Right ventricle myocardium inferior (tissue), 1 donor: Measurements from ENCODE around the gene DPM1. TPM values are rescaled to one million over a fixed set of nuclear protein-coding genes. Genes with fewer than 3 reads are reported as not detected.
A peak's percentile ranks its signal among the peaks of the same experiment; 100 is the strongest.

ENCODE experiments used
- ATAC-seq: fragments of 200-7000 bp; cut with Tn5 transposase; one replicate; pipeline ENCODE4 v1.9.1; 2020; ENCODE audit warnings: mild to moderate bottlenecking, moderate library complexity
- DNase-seq: peaks from one replicate; pipeline ENCODE4 v3.0.0; 2021; ENCODE audit errors: missing footprints
- intact Hi-C: fragments of 100-400 bp; cut with DNase I; formaldehyde crosslinking; loops from one replicate; pipeline ENCODE4 v1.11.0; 2022
- total RNA-seq: library from RNA; stranded (reverse); fragmentation: NEBNext Ultra II Directional; extraction: Animal tissue kit (Norgen Biotek cat#: 25700); gene quantifications from one replicate; pipeline ENCODE4 v1.2.1, GENCODE V29; 2021
- donor health status: DM: no; HTN: yes; CAD: no; lungs with severe emphysema.

The DPM1 gene
- total RNA-seq, 1 donor from 2014 or later = 35.5 TPM

DNA sequence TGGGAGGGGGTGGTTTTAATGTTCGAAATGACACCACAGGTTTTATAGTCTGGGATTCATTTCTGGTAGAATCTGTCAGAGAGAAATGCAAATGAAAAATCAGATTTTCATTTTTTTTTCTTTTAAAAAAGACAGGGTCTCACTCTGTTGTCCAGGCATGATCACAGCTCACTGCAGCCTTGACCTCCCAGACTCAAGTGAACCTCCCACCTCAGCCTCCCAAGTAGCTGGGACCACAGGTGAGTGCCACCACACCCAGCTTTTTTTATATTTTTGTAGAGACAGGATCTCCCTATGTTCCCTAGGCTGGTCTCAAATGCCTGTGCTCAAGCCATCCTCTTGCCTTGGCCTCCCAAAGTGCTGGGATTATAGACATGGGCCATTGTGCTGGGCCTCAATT is 24.7 kb downstream of the DPM1 start:
- no peak for DNase-seq
- ATAC-seq = no peak
- intact Hi-C loops = no loop called here

- DNase-seq (no peak), ATAC-seq (no peak)
- intact Hi-C loops = no loop called here
Observed at GRCh38 chr20:50932691-50933280, 25.5 kb downstream of the DPM1 start.

- no peak for DNase-seq
- intact Hi-C loops = no loop called here
- ATAC-seq = no peak
Observed at GRCh38 chr20:50932016-50932485, 26.3 kb downstream of the DPM1 start.

- peak; percentile 94 for DNase-seq
- intact Hi-C loops = loop anchor here (1.0 to 2.0 kb wide), 3 partner anchors 27 to 137 kb away; partner anchors contain the start of genes DPM1 and MOCS3
- peak; percentile 92 for ATAC-seq
Observed at GRCh38 chr20:50931306-50932015, 26.9 kb downstream of the DPM1 start, which contains the start of gene ADNP. TSS of gene ADNP (minus strand) at chr20:50931437. CDS start at chr20:50903996, 27,441 bp downstream.

DNA sequence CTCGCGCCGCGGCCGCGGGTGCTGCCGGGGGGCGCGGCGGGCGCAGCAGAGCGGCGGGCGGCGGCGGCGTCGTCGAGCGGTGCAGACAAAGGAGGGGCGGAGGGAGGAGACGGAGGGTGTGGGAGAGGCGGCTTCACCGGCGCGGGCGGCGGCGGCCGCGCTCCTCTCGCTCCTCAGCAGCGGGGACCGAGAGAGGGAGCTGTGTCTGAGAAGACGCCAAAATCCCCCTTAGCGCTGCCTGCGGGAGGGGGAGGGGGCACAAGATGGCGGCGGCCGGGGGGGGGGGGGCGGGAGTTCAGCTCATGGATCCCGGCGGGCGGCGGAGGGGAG is 27.4 kb downstream of the DPM1 start:
- DNase-seq (peak; percentile 75), ATAC-seq (peak; percentile 51)
- intact Hi-C loops = loop anchor here (1.0 to 2.0 kb wide), 3 partner anchors 28 to 137 kb away; partner anchors contain the start of genes DPM1 and MOCS3

DNA sequence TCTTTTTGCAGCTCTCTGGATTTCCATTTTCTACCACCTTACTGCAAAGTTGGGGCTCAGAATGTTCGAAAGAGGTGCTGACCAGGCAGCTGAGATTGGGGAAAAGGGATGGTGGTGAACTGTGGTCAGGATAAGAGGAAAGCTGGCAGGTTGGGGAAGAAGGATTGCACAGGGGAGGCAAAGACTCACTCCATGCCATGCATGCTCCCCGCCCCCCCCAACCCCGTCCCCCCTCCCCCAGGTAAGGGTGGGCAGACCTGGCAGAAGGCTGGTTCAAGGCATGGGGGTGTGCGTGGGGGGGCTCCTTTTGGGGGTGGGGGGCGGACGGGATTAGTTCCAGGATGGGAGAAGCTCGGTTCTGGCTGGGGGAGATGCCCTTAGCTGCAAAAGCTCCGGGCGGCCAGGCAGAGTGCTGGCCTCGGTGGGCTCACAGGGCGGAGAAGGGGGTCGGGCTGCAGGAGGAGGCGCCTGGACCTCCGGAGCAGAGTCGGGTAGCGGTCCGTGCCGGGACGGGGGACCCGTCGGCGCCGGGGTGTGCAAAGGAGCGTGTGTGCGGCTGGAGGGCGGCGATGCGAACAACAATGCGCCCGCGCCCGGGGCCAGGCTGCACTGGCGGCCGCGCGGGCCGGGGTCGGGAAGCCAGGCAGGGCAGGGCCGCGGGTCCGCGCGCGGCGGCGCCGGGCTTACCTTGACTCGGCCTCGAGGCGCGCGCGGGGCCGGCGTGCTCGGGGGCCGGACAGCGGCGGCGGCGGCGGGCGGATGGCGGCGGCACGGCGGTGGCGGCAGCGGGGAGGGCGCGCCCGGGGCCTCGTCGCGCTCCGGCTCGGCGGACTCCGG is 28.0 kb downstream of the DPM1 start:
- intact Hi-C loops = loop anchor here (2.0 kb wide), 2 partner anchors 28 to 112 kb away; partner anchors contain the start of genes DPM1 and MOCS3
- ATAC-seq (no peak), DNase-seq (peak; percentile 75)

DNA sequence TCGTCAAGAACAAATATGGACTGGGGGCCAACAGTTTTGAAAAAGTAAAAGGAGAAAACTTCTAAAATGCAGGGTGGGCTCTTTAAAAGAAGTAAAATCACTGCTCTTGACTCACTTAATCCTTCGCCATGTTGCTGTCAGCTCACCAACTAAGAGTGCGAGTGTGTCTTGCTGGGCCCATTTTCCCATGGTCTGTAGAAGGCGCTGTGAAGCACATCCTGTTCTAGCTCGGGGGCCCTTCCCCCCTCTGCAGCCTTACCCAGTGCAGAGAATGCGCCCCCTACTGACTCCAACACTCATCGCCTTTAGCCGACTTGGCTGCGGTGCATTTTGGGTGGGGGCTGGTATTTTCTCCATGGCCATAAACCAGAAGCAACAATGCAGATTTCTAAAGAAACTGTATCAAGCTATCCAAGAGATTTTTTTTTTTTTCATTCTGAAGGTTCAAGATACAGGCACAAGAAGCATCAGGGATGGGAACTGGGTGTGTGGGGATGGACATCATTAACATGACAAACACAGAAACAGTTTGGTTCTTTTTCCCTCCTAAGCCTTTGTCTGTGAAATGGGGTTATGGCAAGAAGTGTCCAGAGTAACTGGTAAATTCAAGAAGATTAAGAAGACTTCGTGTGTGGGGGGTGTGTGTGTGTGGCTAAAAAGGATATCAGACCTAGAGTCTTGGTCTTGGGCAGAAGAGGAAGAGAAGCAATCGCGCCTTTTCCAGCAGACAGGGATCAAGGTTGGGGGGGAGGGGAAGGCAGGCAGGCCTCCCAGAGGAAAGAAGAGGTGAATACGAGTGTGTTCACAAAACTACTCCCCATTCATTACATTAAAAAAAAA is 28.8 kb downstream of the DPM1 start:
- intact Hi-C loops = loop anchor here (2.0 kb wide), 2 partner anchors 29 to 111 kb away; partner anchors contain the start of genes DPM1 and MOCS3
- DNase-seq (peak; percentile 92), ATAC-seq (peak; percentile 54)

DNA sequence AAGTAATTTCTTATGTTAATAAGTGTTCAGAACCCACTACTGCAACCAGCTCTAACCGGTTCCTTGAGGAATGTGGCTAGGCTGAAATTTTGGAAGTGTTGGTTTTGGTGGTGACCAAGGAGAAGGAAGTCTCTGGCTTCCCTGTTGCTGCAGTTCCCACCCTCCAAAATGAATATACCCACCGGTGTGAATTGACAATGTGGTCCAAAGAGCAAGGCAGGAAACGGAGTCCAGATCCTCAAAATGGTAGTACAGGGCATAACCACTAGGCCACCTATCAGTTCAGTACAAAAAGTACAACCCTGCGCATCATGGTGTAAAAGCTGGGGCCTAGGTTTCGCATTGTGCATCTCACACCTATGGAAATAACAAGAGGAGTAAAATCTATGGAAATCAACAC is 29.9 kb downstream of the DPM1 start:
- ATAC-seq = no peak
- DNase-seq = no peak
- intact Hi-C loops = no loop called here

DNA sequence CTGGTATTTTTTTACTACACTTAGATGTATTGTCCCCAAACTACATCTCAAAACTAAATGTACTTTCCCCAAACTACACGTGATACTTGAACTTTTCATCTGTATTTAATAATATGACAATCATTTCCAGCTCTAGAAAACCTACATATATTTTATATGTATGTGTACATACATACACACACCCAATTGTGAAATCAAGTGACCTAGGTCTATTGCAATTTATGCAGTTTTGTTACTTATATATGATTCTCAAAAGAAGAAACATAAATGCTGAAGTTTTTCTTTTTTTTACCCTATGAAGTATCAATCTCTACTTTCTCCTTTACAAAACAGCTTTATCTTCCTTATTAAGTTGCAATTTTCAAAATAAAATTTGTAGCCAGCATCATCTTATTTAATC is 31.8 kb downstream of the DPM1 start:
- DNase-seq (no peak), ATAC-seq (no peak)
- intact Hi-C loops = no loop called here

DNA sequence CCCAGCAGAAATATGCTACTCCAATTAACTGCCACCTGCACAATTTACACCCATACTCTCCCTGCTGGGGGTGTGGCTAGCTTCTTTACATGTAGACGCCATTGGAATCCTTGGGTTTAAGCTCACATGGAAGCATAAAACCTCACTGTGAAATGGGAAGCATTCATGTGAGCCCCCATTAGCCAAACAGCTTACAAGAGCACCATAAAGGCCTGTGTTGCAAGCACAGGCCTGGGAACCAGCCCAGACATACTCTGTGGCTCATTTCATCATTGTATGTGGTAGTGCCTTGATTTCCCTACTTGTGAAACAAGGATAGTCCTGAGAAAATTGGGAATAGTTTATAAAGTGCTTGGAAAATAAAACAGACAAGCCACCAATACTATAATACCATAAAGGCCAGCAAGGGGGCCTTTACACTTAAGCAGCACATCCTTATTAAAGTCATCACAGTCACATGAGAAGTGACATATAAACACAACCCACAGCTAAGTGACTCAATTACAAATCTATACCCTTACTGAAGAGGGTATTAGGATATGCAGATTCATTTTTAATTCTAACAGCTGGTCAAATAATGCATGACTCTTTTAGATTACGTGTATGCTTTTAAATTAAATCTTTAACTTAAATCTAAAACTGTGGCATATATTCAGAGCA is 33.9 kb downstream of the DPM1 start:
- ATAC-seq (no peak), DNase-seq (no peak)
- intact Hi-C loops = no loop called here

GRCh38 chr20:50921803-50922501 is 36.4 kb downstream of the DPM1 start:
- DNase-seq = no peak
- intact Hi-C loops = no loop called here
- ATAC-seq = no peak

DNA sequence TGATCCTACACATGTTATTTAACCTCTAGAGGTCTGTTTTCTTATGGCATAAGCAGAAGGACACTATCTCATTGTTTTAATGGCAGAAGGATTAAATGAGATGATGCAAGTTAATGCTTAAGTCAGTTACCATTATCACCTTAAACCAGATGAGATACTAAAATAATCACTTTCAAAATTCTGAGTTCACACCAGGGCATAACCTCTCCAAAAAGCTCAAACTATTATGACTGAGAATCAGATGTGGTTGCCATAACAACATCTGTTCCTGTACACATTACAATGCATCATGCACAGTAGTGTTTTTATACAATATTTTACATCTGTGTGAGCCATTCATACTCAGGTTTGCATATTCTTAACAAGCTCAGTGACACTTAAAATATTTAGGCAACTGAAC is 37.3 kb downstream of the DPM1 start:
- DNase-seq = no peak
- intact Hi-C loops = no loop called here
- no peak for ATAC-seq

GRCh38 chr20:50919567-50919966 is 38.8 kb downstream of the DPM1 start:
- DNase-seq (no peak), ATAC-seq (no peak)

DNA sequence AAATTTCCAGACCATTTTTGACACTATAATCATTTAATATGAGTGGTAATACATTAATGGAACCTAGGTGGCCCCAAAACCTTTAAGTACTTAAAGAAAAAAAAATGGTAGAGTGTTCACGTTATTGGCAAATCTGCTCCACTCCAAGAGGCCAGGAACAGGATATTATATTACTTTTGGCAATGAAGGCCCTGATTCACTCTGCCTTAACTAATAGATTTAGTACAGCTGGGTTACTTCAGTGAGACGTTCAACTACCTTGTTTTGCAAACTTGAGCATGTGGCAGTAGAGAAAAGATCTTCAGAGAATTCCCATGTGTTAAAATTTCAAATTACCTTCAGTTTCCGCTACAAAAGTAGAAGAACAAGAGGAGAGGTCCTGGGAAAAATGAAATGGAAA is 39.9 kb downstream of the DPM1 start:
- DNase-seq = no peak
- intact Hi-C loops = no loop called here
- ATAC-seq = no peak

More at GRCh38 chr20:50919567-50919966, 38.8 kb downstream of the DPM1 start:
- intact Hi-C loops = no loop called here

DNA sequence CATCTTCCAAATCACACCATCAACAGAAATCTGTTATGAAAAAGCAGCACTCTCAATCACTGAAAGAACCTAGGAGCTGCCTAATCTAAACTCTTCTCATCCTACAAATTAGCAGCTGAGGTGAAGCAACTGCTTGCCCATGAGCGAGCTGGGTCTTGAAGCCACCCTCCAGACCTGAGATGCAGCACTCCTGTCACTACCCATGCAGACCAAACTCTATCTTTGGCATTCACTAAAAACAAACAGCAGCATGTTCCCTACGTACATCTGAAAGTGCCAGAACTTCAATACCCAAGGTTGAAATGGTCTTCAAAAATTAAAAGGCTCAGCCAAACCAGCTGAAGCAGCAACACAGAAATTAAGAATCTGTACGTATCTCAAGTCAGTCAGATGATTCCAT is 41.4 kb downstream of the DPM1 start:
- ATAC-seq = no peak

DNA sequence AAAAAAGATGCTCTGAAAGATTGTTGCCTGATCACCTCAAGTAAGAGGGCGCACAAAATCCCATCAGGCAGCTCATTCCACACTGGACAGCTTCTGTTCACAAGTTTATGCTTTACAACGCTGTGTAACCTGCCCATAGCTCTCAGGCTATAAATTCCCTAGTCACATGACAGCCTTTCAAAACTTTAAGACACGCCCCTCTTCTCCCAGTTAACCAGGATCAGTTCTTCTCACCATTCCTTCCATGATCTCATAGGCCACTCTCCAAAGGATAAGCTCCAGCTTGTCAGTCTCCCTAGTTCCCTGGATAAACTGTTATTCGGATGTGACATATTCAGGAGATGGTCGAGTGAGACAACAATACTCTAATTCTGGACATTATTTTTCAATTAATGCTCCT is 42.1 kb downstream of the DPM1 start:
- intact Hi-C loops = no loop called here
- no peak for DNase-seq
- peak; percentile 68 for ATAC-seq

More for the DNA sequence above, 41.4 kb downstream of the DPM1 start:
- intact Hi-C loops = no loop called here
- no peak for DNase-seq

DNA sequence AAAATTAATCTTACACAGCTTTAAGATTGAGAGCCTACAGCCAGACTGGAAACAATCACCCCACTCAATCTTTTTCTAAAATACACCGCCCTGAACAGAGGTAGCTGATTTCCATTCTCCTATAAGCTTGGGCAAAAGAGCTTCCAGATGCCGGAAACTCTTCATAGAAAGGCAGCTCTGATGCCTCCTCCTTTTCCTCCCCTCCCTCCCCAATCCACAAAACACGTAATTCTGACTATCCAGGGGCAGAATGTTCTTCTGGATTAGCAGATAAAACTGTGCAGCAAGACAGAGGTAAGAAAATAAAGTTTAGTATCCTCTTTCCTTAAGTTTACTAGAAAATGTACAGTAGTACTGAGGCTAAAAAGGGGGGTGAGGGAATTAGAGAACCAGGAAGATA is 42.9 kb downstream of the DPM1 start:
- DNase-seq (no peak), ATAC-seq (no peak)
- intact Hi-C loops = no loop called here
